Stromal cell of bone marrow (primary cell): Measurements from ENCODE around the gene TAS2R31.
"Not testable (repeated sequence)": the region's sequence is repeated elsewhere in the genome, so short reads cannot be mapped to it uniquely, and the experiment has no call there.

Source experiments
- DNase-seq: peaks from one replicate; pipeline ENCODE4 v3.0.0-alpha.2; 2012; ENCODE audit warnings: low read depth

The TAS2R31 gene, protein sequence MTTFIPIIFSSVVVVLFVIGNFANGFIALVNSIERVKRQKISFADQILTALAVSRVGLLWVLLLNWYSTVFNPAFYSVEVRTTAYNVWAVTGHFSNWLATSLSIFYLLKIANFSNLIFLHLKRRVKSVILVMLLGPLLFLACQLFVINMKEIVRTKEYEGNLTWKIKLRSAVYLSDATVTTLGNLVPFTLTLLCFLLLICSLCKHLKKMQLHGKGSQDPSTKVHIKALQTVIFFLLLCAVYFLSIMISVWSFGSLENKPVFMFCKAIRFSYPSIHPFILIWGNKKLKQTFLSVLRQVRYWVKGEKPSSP

GRCh38 chr12:11031307-11031706, at the start of gene TAS2R31:
Gene TAS2R31 (minus strand): TSS chr12:11031407. CDS start chr12:11031335, 72 bp downstream.
- DNase-seq, result no peak

DNA sequence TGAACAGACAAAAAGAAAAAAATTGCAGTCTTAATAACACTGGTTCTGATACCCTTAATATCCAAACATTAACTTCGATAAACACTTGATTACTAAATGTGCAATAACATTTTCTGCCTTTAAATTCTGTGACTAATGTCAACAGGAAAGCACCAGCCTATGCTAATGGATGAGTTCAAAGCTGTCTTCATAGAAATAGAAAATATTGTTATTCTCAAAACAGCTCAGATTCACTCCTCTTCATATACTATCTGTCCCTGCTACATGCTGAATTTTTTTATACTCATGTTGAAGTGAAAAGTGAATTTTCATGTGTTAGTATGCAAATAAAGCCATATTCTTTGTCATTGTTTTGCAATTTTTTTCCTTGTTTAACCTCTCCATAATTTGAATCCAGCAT, 47.0 kb upstream of the TAS2R31 start:
- DNase-seq, result no peak

- no peak for DNase-seq
These were observed 44.4 kb upstream of the TAS2R31 start for GRCh38 chr12:11075642-11076041.

- no peak for DNase-seq
These were observed 40.2 kb upstream of the TAS2R31 start for GRCh38 chr12:11071414-11071813.

- DNase-seq, result no peak
These were observed 39.8 kb upstream of the TAS2R31 start for GRCh38 chr12:11070999-11071398.

DNA sequence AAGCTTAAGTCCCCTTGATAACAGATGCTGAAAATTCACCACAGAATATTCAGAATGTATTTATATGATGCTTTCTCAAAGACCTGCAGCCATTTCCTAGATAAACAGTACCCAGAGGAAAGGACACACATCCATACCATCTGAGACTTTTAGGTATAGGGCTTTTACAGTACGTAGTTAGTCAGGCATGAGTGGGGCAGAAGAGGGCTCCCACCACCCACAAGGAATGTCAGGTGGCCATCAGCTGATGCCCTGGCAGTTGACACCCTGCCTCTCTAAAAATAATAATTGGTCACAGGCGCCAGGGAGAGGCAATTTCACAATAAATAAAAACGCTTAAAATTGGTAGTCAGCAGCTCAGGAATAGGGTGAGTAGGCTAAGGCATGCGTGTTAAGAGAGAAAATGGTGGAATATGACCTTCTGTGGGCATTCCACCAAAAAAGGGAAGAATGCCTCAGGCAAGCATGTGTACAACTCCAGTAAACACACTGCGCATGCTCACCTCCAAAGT, 38.7 kb upstream of the TAS2R31 start:
- no peak for DNase-seq

DNA sequence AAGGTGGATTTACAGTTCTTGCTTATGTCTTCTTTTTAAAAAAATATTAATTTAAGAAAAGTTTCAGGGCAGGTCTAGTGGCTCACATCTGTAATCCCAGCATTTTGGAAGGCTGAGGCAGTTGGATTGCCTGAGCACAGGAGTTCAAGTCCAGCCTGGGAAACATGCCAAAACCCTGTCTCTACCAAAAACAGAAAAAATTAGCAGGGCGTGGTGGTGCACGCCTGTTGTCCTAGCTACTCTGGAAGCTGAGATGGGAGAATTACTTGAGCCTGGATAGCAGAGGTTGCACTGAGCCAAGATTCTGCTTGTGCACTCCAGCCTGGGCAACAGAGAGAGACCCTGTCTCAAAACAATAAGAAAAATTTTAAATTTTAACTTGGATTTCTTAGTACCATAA, 36.3 kb upstream of the TAS2R31 start:
- peak; percentile 3 for DNase-seq

GRCh38 chr12:11062194-11062593, 31.0 kb upstream of the TAS2R31 start, which contains the start of gene TAS2R46:
Gene TAS2R46 (minus strand): TSS chr12:11062294. CDS start chr12:11062294, 0 bp downstream.
- not testable (repeated sequence) for DNase-seq

GRCh38 chr12:11059784-11060183, 28.6 kb upstream of the TAS2R31 start:
- no peak for DNase-seq

DNA sequence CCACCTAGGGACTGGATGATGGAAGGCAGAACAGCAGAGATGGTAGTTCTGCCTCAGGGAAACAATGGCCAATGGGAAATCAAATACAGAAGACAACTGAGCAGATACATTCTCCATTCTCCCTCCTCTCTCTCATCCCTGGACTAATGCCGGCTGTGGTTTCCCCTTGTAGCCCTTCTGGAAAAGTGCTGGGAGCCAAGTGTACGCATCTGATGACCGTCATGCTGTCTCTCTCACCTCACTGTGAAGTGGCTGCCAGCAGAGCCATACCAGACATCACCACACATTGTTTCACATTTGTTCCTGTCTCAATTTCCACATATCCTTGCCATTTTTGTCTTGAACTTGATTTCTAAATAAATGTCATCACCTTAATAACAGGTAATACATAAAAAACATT, 27.8 kb upstream of the TAS2R31 start:
- no peak for DNase-seq

GRCh38 chr12:11055306-11055705, 24.1 kb upstream of the TAS2R31 start:
- DNase-seq, result no peak

DNA sequence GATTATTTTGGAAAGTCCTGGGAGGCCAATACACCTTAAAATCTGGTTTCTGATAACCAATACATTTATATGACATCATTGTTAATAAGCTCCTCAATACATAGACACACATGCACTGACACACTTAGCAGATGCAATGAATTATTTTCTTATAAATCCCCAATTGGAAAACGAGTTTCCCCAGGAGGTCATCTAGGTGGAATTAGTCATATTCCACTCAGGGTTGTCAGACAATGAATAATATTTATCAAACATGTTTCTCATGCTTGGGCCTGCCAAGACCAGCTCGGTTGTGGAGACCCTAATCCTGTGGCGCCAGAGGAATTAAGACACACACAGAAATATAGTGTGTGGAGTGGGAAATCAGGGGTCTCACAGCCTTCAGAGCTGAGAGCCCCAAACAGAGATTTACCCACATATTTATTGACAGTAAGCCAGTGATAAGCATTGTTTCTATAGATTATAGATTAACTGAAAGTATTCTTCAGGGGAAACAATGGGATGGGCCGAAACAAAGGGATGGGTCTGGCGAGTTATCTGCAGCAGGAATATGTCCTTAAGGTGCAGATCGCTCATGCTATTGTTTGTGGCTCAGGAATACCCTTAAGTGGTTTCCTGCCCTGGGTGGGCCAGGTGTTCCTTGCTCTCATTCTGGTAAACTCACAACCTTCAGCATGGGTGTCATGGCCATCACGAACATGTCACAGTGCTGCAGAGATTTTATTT, 18.8 kb upstream of the TAS2R31 start:
- not testable (repeated sequence) for DNase-seq

- DNase-seq, result not testable (repeated sequence)
These were observed 10.2 kb upstream of the TAS2R31 start for GRCh38 chr12:11041366-11041765.

DNA sequence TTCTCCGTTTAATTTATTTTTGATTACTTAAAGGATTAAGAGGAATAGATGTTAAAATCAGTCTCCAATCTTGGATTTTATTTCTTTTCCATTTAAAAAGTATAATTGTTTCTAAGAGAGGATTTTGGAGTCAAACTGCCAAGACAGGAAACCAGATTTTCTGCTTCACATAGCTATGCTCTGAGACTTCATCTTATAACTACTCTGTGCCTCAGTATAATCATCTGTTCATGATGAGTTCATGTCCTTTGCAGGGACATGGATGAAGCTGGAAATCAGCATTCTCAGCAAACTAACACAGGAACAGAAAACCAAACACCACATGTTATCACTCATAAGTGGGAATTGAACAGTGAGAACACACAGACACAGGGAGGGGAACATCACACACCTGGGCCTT, 9.0 kb upstream of the TAS2R31 start:
- DNase-seq, result no peak

GRCh38 chr12:11039171-11039570, 8.0 kb upstream of the TAS2R31 start:
- no peak for DNase-seq

DNA sequence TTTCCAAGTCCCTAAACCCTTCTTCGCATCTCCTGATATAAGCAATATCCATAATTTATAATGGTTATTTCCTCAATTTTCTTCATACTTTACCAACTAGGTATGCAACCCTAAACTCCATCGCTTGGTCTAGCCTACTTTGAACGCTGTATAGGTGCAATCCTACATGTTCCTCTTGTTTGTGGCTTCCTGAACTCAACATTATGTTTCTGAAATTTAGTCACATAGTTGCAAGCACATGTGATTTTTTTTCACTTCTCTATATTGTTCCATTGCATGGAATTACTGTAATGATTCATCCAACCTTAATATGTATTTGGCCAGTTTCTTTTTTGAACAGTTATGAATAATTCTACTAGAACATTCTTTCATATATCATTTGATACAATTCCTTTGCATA, 2.8 kb upstream of the TAS2R31 start:
- DNase-seq, result not testable (repeated sequence)

DNA sequence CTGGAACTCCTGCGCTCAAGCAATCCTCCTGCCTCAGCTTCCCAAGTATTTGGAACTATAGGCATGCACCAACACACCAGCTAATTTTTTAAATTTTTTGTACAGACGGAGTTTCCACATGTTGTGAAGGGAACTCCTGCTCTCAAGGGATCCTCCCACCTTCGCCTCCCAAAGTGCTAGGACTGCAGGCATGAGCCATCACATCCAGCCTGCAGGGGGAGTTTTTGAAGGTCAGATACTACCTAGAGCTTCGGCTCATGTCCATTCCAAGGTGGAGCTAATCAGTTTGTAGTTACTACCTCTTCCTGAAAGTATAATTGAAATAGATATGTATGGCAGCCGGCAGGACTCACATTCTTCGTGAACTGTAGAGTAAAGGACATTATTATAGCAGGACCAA, 5.1 kb downstream of the TAS2R31 start:
- no peak for DNase-seq

GRCh38 chr12:11023387-11023786, 7.8 kb downstream of the TAS2R31 start:
- DNase-seq, result no peak

- no peak for DNase-seq
These were observed 8.7 kb downstream of the TAS2R31 start, which contains the start of gene TAS2R19 for GRCh38 chr12:11022520-11022919. Gene TAS2R19 (minus strand): TSS chr12:11022620. CDS start chr12:11022571, 49 bp downstream.

DNA sequence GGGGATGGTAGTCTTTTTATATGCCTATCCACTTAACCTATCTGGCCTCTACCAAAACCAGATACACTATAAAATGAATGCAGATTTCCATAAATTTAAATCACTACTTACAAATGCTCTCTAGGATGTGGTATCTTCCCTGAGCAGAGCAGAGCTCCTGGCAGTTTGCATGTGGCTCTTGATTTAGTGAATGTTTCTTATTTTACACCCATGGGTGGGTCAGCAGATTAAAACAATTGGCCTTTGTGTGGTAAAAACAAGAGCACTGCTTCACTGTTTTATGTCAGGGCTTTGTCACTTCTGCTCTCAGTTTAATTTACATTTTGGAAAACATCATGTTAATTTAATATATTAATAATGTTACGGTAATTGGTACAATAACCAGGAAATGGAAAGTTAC, 14.3 kb downstream of the TAS2R31 start:
- DNase-seq, result no peak

GRCh38 chr12:11015775-11016430, 15.3 kb downstream of the TAS2R31 start:
- DNase-seq, result no peak

- DNase-seq, result peak; percentile 2
These were observed 17.0 kb downstream of the TAS2R31 start for GRCh38 chr12:11014234-11014633.

- DNase-seq, result no peak
These were observed 23.6 kb downstream of the TAS2R31 start for GRCh38 chr12:11007608-11008007.
